ENCODE data around the gene MYO1B.

Gene MYO1B

GRCh38 chr2:191291471-191291870 is 46.3 kb downstream of the MYO1B start:
- Histone ChIP-seq H3K4me1 (ENCODE audit: control insufficient read depth in 2 of 2, insufficient read depth in 2 of 2, low read length in 2 of 2) (peaks cover 0 to 4% of the 10 kb centered on the region in 2 donors), H3K9ac (ENCODE audit: low read depth in 1 of 2, low read length in 2 of 2) (no peak overlapping the region), H3K27me3 (ENCODE audit: control insufficient read depth in 2 of 2, insufficient read depth in 2 of 2, low read length in 2 of 2) (no peaks in the 10 kb centered on the region), H3K27ac (ENCODE audit: low read depth in 2 of 2, low read length in 2 of 2) (no peak overlapping the region), H3K36me3 (ENCODE audit: control insufficient read depth in 2 of 2, insufficient read depth in 2 of 2, low read length in 2 of 2) (no peaks in the 10 kb centered on the region), H3K4me3 (ENCODE audit: low read length in 2 of 2) (no peak overlapping the region), H3K9me3 (ENCODE audit: control insufficient read depth in 2 of 2, low read length in 2 of 2) (no peaks in the 10 kb centered on the region)

- Histone ChIP-seq H3K27me3 (ENCODE audit: control insufficient read depth in 2 of 2, insufficient read depth in 2 of 2, low read length in 2 of 2) (no peaks in the 10 kb centered on the region), H3K9ac (ENCODE audit: low read depth in 1 of 2, low read length in 2 of 2) (no peak overlapping the region), H3K27ac (ENCODE audit: low read depth in 2 of 2, low read length in 2 of 2) (no peak overlapping the region), H3K9me3 (ENCODE audit: control insufficient read depth in 2 of 2, low read length in 2 of 2) (no peaks in the 10 kb centered on the region), H3K4me3 (ENCODE audit: low read length in 2 of 2) (no peak overlapping the region), H3K36me3 (ENCODE audit: control insufficient read depth in 2 of 2, insufficient read depth in 2 of 2, low read length in 2 of 2) (no peaks in the 10 kb centered on the region), H3K4me1 (ENCODE audit: control insufficient read depth in 2 of 2, insufficient read depth in 2 of 2, low read length in 2 of 2) (peaks cover 0 to 4% of the 10 kb centered on the region in 2 donors)
Observed at GRCh38 chr2:191292869-191293268, 47.7 kb downstream of the MYO1B start.

GRCh38 chr2:191295088-191295487 is 49.9 kb downstream of the MYO1B start:
- H3K4me1 ChIP-seq (ENCODE audit: control insufficient read depth in 2 of 2, insufficient read depth in 2 of 2, low read length in 2 of 2), result peaks cover 0 to 4% of the 10 kb centered on the region in 2 donors

GRCh38 chr2:191296083-191297006 is 51.1 kb downstream of the MYO1B start:
- H3K27me3 ChIP-seq (ENCODE audit: control insufficient read depth in 2 of 2, insufficient read depth in 2 of 2, low read length in 2 of 2), result no peaks in the 10 kb centered on the region
- no peak overlapping the region for H3K27ac ChIP-seq (ENCODE audit: low read depth in 2 of 2, low read length in 2 of 2)
- H3K4me3 ChIP-seq (ENCODE audit: low read length in 2 of 2), result no peak overlapping the region
- H3K36me3 ChIP-seq (ENCODE audit: control insufficient read depth in 2 of 2, insufficient read depth in 2 of 2, low read length in 2 of 2), result no peaks in the 10 kb centered on the region
- H3K4me1 ChIP-seq (ENCODE audit: control insufficient read depth in 2 of 2, insufficient read depth in 2 of 2, low read length in 2 of 2), result peaks cover 0 to 4% of the 10 kb centered on the region in 2 donors
- no peaks in the 10 kb centered on the region for H3K9me3 ChIP-seq (ENCODE audit: control insufficient read depth in 2 of 2, low read length in 2 of 2)
- no peak overlapping the region for H3K9ac ChIP-seq (ENCODE audit: low read depth in 1 of 2, low read length in 2 of 2)

More at GRCh38 chr2:191295088-191295487, 49.9 kb downstream of the MYO1B start:
- Histone ChIP-seq H3K27me3 (ENCODE audit: control insufficient read depth in 2 of 2, insufficient read depth in 2 of 2, low read length in 2 of 2) (no peaks in the 10 kb centered on the region), H3K4me3 (ENCODE audit: low read length in 2 of 2) (no peak overlapping the region), H3K36me3 (ENCODE audit: control insufficient read depth in 2 of 2, insufficient read depth in 2 of 2, low read length in 2 of 2) (no peaks in the 10 kb centered on the region), H3K9ac (ENCODE audit: low read depth in 1 of 2, low read length in 2 of 2) (no peak overlapping the region), H3K27ac (ENCODE audit: low read depth in 2 of 2, low read length in 2 of 2) (no peak overlapping the region), H3K9me3 (ENCODE audit: control insufficient read depth in 2 of 2, low read length in 2 of 2) (no peaks in the 10 kb centered on the region)

- H3K4me1 ChIP-seq (ENCODE audit: control insufficient read depth in 2 of 2, insufficient read depth in 2 of 2, low read length in 2 of 2), result no peaks in the 10 kb centered on the region
- no peaks in the 10 kb centered on the region for H3K9me3 ChIP-seq (ENCODE audit: control insufficient read depth in 2 of 2, low read length in 2 of 2)
- no peaks in the 10 kb centered on the region for H3K27me3 ChIP-seq (ENCODE audit: control insufficient read depth in 2 of 2, insufficient read depth in 2 of 2, low read length in 2 of 2)
- no peaks in the 10 kb centered on the region for H3K36me3 ChIP-seq (ENCODE audit: control insufficient read depth in 2 of 2, insufficient read depth in 2 of 2, low read length in 2 of 2)
- no peak overlapping the region for H3K9ac ChIP-seq (ENCODE audit: low read depth in 1 of 2, low read length in 2 of 2)
- H3K4me3 ChIP-seq (ENCODE audit: low read length in 2 of 2), result no peak overlapping the region
- no peak overlapping the region for H3K27ac ChIP-seq (ENCODE audit: low read depth in 2 of 2, low read length in 2 of 2)
Observed at GRCh38 chr2:191297033-191297432, 51.8 kb downstream of the MYO1B start.

- Histone ChIP-seq H3K27me3 (ENCODE audit: control insufficient read depth in 2 of 2, insufficient read depth in 2 of 2, low read length in 2 of 2) (no peaks in the 10 kb centered on the region), H3K27ac (ENCODE audit: low read depth in 2 of 2, low read length in 2 of 2) (no peak overlapping the region), H3K4me3 (ENCODE audit: low read length in 2 of 2) (no peak overlapping the region), H3K4me1 (ENCODE audit: control insufficient read depth in 2 of 2, insufficient read depth in 2 of 2, low read length in 2 of 2) (no peaks in the 10 kb centered on the region), H3K9ac (ENCODE audit: low read depth in 1 of 2, low read length in 2 of 2) (no peak overlapping the region), H3K36me3 (ENCODE audit: control insufficient read depth in 2 of 2, insufficient read depth in 2 of 2, low read length in 2 of 2) (no peaks in the 10 kb centered on the region), H3K9me3 (ENCODE audit: control insufficient read depth in 2 of 2, low read length in 2 of 2) (no peaks in the 10 kb centered on the region)
Observed at GRCh38 chr2:191298306-191298705, 53.1 kb downstream of the MYO1B start.

GRCh38 chr2:191299010-191299409 is 53.8 kb downstream of the MYO1B start:
- Histone ChIP-seq H3K9ac (ENCODE audit: low read depth in 1 of 2, low read length in 2 of 2) (no peak overlapping the region), H3K36me3 (ENCODE audit: control insufficient read depth in 2 of 2, insufficient read depth in 2 of 2, low read length in 2 of 2) (no peaks in the 10 kb centered on the region), H3K9me3 (ENCODE audit: control insufficient read depth in 2 of 2, low read length in 2 of 2) (no peaks in the 10 kb centered on the region), H3K4me3 (ENCODE audit: low read length in 2 of 2) (no peak overlapping the region), H3K27ac (ENCODE audit: low read depth in 2 of 2, low read length in 2 of 2) (no peak overlapping the region), H3K4me1 (ENCODE audit: control insufficient read depth in 2 of 2, insufficient read depth in 2 of 2, low read length in 2 of 2) (peaks cover 0 to 6% of the 10 kb centered on the region in 2 donors), H3K27me3 (ENCODE audit: control insufficient read depth in 2 of 2, insufficient read depth in 2 of 2, low read length in 2 of 2) (no peaks in the 10 kb centered on the region)

- H3K9ac ChIP-seq (ENCODE audit: low read depth in 1 of 2, low read length in 2 of 2), result no peak overlapping the region
- H3K4me1 ChIP-seq (ENCODE audit: control insufficient read depth in 2 of 2, insufficient read depth in 2 of 2, low read length in 2 of 2), result peaks cover 0 to 8% of the 10 kb centered on the region in 2 donors
- no peaks in the 10 kb centered on the region for H3K27me3 ChIP-seq (ENCODE audit: control insufficient read depth in 2 of 2, insufficient read depth in 2 of 2, low read length in 2 of 2)
- no peaks in the 10 kb centered on the region for H3K36me3 ChIP-seq (ENCODE audit: control insufficient read depth in 2 of 2, insufficient read depth in 2 of 2, low read length in 2 of 2)
- H3K27ac ChIP-seq (ENCODE audit: low read depth in 2 of 2, low read length in 2 of 2), result no peak overlapping the region
- no peak overlapping the region for H3K4me3 ChIP-seq (ENCODE audit: low read length in 2 of 2)
- H3K9me3 ChIP-seq (ENCODE audit: control insufficient read depth in 2 of 2, low read length in 2 of 2), result no peaks in the 10 kb centered on the region
Observed at GRCh38 chr2:191299866-191300265, 54.7 kb downstream of the MYO1B start.

- no peak overlapping the region for H3K27ac ChIP-seq (ENCODE audit: low read depth in 2 of 2, low read length in 2 of 2)
Observed at GRCh38 chr2:191301971-191302370, 56.8 kb downstream of the MYO1B start.

GRCh38 chr2:191302459-191303139 is 57.4 kb downstream of the MYO1B start:
- Histone ChIP-seq H3K9me3 (ENCODE audit: control insufficient read depth in 2 of 2, low read length in 2 of 2) (no peaks in the 10 kb centered on the region), H3K27ac (ENCODE audit: low read depth in 2 of 2, low read length in 2 of 2) (no peak overlapping the region), H3K27me3 (ENCODE audit: control insufficient read depth in 2 of 2, insufficient read depth in 2 of 2, low read length in 2 of 2) (no peaks in the 10 kb centered on the region), H3K36me3 (ENCODE audit: control insufficient read depth in 2 of 2, insufficient read depth in 2 of 2, low read length in 2 of 2) (no peaks in the 10 kb centered on the region), H3K4me3 (ENCODE audit: low read length in 2 of 2) (no peak overlapping the region), H3K4me1 (ENCODE audit: control insufficient read depth in 2 of 2, insufficient read depth in 2 of 2, low read length in 2 of 2) (peaks cover 0 to 17% of the 10 kb centered on the region in 2 donors), H3K9ac (ENCODE audit: low read depth in 1 of 2, low read length in 2 of 2) (no peak overlapping the region)

More at GRCh38 chr2:191301971-191302370, 56.8 kb downstream of the MYO1B start:
- peaks cover 0 to 17% of the 10 kb centered on the region in 2 donors for H3K4me1 ChIP-seq (ENCODE audit: control insufficient read depth in 2 of 2, insufficient read depth in 2 of 2, low read length in 2 of 2)
- no peak overlapping the region for H3K4me3 ChIP-seq (ENCODE audit: low read length in 2 of 2)
- no peak overlapping the region for H3K9ac ChIP-seq (ENCODE audit: low read depth in 1 of 2, low read length in 2 of 2)
- H3K27me3 ChIP-seq (ENCODE audit: control insufficient read depth in 2 of 2, insufficient read depth in 2 of 2, low read length in 2 of 2), result no peaks in the 10 kb centered on the region
- H3K9me3 ChIP-seq (ENCODE audit: control insufficient read depth in 2 of 2, low read length in 2 of 2), result no peaks in the 10 kb centered on the region
- H3K36me3 ChIP-seq (ENCODE audit: control insufficient read depth in 2 of 2, insufficient read depth in 2 of 2, low read length in 2 of 2), result no peaks in the 10 kb centered on the region
